B cell (primary cell): Measurements from ENCODE around the gene CDC25C. TPM values are rescaled to one million over a fixed set of nuclear protein-coding genes. Genes with fewer than 3 reads are reported as not detected.
A peak's percentile ranks its signal among the peaks of the same experiment; 100 is the strongest.

Experiments used
- ATAC-seq: fragments of 200-7000 bp; cut with Tn5 transposase; one replicate; pipeline ENCODE4 v1.10.0; 2021; ENCODE audit warnings: low read depth, mild to moderate bottlenecking, moderate number of reproducible peaks, moderate library complexity
- CTCF ChIA-PET: fragments of 350-600 bp; sonication (Branson Sonifier 250); formaldehyde crosslinking; loops from one replicate; lab custom pipeline; 2021; ENCODE audit warnings: antibody characterized with exemption, inconsistent platforms; lab: Charles Lee
- POLR2A ChIA-PET: fragments of 350-600 bp; sonication (Branson Sonifier 250); formaldehyde crosslinking; loops from one replicate; lab custom pipeline; 2021; ENCODE audit warnings: antibody characterized with exemption; lab: Charles Lee
- DNase-seq: peaks from one replicate; pipeline ENCODE4 v3.0.0; 2013
- H2AFZ ChIP-seq: 2 replicates; pipeline ENCODE4 v1.6.1; 2012; ENCODE audit warnings: mild to moderate bottlenecking, low read depth, low read length; ENCODE audit not compliant: insufficient read depth, poor library complexity, severe bottlenecking
- H3K27ac ChIP-seq, 2 donors: 1 replicate in 1 of 2; 2 replicates in 1 of 2; pipeline ENCODE4 v1.5.1; 2012 to 2013; ENCODE audit warnings: low read length in 2 of 2, mild to moderate bottlenecking in 2 of 2, moderate library complexity in 1 of 2
- H3K27me3 ChIP-seq, 4 experiments: fragments of 200-600 bp in 1 of 4; sonication (generic) in 1 of 4; replicated peaks in 1 of 4; 1 replicate in 2 of 4; 2 replicates in 2 of 4; pipeline versions ENCODE4 v1.6.1 to v1.7.0; 2013 to 2016; ENCODE audit warnings: low read length in 3 of 4, mild to moderate bottlenecking in 2 of 4, mixed read lengths in 1 of 4, moderate library complexity in 1 of 4; ENCODE audit not compliant: insufficient read depth in 4 of 4, control insufficient read depth in 3 of 4; ENCODE audit errors: control extremely low read depth in 1 of 4
- H3K36me3 ChIP-seq, 2 experiments: replicated peaks in 1 of 2; 1 replicate in 1 of 2; 2 replicates in 1 of 2; pipeline versions ENCODE4 v1.6.1 to v1.7.1; 2013; ENCODE audit warnings: low read length in 1 of 2; ENCODE audit not compliant: insufficient read depth in 2 of 2, control insufficient read depth in 1 of 2; ENCODE audit errors: control extremely low read depth in 1 of 2, extremely low read depth in 1 of 2
- H3K4me1 ChIP-seq, 2 donors: fragments of 200-600 bp in 1 of 2; sonication (generic) in 1 of 2; 1 replicate in 1 of 2; 2 replicates in 1 of 2; pipeline versions ENCODE4 v1.5.1 to v1.6.1; 2013 to 2017; ENCODE audit warnings: low read length in 2 of 2; ENCODE audit not compliant: control insufficient read depth in 2 of 2, insufficient read depth in 2 of 2
- H3K4me2 ChIP-seq: replicated peaks from 2 replicates; pipeline ENCODE3; 2012; ENCODE audit warnings: mild to moderate bottlenecking, low read depth, low read length; ENCODE audit not compliant: poor library complexity, severe bottlenecking
- H3K4me3 ChIP-seq, 5 experiments: fragments of 200-600 bp in 1 of 5; sonication (generic) in 1 of 5; 1 replicate in 3 of 5; 2 replicates in 2 of 5; pipeline versions ENCODE4 v1.5.1 to v1.7.0; 2011 to 2016; ENCODE audit warnings: low read length in 4 of 5, mild to moderate bottlenecking in 4 of 5, low read depth in 2 of 5, control low read depth in 1 of 5, moderate library complexity in 1 of 5; ENCODE audit not compliant: insufficient read depth in 1 of 5; ENCODE audit errors: control extremely low read depth in 1 of 5, extremely low read depth in 1 of 5
- H3K79me2 ChIP-seq: fragments of 200-600 bp; sonication (generic); one replicate; pipeline ENCODE4 v1.6.0; 2016; ENCODE audit warnings: low read length; ENCODE audit not compliant: control insufficient read depth, insufficient read depth
- H3K9ac ChIP-seq: fragments of 200-600 bp; sonication (generic); 2 replicates; pipeline ENCODE4 v1.6.1; 2017; ENCODE audit warnings: mild to moderate bottlenecking, low read length, moderate library complexity
- H3K9me3 ChIP-seq, 3 donors: one replicate each; pipeline versions ENCODE4 v1.6.1 to v1.7.1; 2013; ENCODE audit warnings: low read length in 2 of 3; ENCODE audit not compliant: control insufficient read depth in 2 of 3, insufficient read depth in 1 of 3; ENCODE audit errors: control extremely low read depth in 1 of 3
- H4K20me1 ChIP-seq: 2 replicates; pipeline ENCODE4 v1.6.0; 2012; ENCODE audit warnings: mild to moderate bottlenecking, low read length; ENCODE audit not compliant: insufficient read depth, control insufficient read depth, poor library complexity, severe bottlenecking
- H3K27ac Mint-ChIP-seq: one replicate; pipeline ENCODE4 v1.8.0; 2021; ENCODE audit warnings: mixed read lengths
- H3K27me3 Mint-ChIP-seq: one replicate; pipeline ENCODE4 v1.8.0; 2021; ENCODE audit warnings: mixed read lengths
- H3K4me1 Mint-ChIP-seq: one replicate; pipeline ENCODE4 v1.8.0; 2021; ENCODE audit warnings: mixed read lengths
- H3K4me3 Mint-ChIP-seq: one replicate; pipeline ENCODE4 v1.8.0; 2021; ENCODE audit warnings: mixed read lengths
- H3K9me3 Mint-ChIP-seq: one replicate; pipeline ENCODE4 v1.8.0; 2022; ENCODE audit warnings: mixed read lengths; ENCODE audit not compliant: insufficient read depth
- EZH2 ChIP-seq: IDR thresholded peaks from 2 replicates; pipeline ENCODE4 v1.6.1; 2012; ENCODE audit warnings: borderline replicate concordance, low read depth, mild to moderate bottlenecking, moderate library complexity, low read length; ENCODE audit not compliant: insufficient read depth, poor library complexity, severe bottlenecking
- WGBS: methylation state at CpG from one replicate; pipeline ENCODE4 v1.1.5; 2013; ENCODE audit warnings: missing lambda C conversion rate; ENCODE audit not compliant: insufficient coverage; 5-methylcytosine and 5-hydroxymethylcytosine counted together
- intact Hi-C: fragments of 100-400 bp; cut with micrococcal nuclease; formaldehyde crosslinking; loops from one replicate; pipeline ENCODE4 v1.10.0; 2022
- polyA plus RNA-seq: library from polyadenylated mRNA; depleted of rRNA; stranded (reverse); fragments of >200 nt; gene quantifications from 2 replicates; pipeline ENCODE4 v1.2.3, GENCODE V29; 2012
- total RNA-seq, 2 donors: library from RNA; stranded (reverse); fragments of 120-200 nt in 1 of 2; gene quantifications; 1 replicate in 1 of 2; 2 replicates in 1 of 2; pipeline versions ENCODE4 v1.2.3 to v1.2.4, GENCODE V29; 2013 to 2022
- TF ChIP-seq, protein P1 (sequence below): fragments of 200-600 bp; IDR thresholded peaks from one replicate; pipeline ENCODE4 v1.8.0; 2022; ENCODE audit warnings: antibody characterized with exemption, mild to moderate bottlenecking

CDC25C gene
- total and polyA plus RNA-seq, 2 donors (not counting 1 experiment from before 2014, with no cell fraction given): 0.03 TPM; not detected in 1

DNA sequence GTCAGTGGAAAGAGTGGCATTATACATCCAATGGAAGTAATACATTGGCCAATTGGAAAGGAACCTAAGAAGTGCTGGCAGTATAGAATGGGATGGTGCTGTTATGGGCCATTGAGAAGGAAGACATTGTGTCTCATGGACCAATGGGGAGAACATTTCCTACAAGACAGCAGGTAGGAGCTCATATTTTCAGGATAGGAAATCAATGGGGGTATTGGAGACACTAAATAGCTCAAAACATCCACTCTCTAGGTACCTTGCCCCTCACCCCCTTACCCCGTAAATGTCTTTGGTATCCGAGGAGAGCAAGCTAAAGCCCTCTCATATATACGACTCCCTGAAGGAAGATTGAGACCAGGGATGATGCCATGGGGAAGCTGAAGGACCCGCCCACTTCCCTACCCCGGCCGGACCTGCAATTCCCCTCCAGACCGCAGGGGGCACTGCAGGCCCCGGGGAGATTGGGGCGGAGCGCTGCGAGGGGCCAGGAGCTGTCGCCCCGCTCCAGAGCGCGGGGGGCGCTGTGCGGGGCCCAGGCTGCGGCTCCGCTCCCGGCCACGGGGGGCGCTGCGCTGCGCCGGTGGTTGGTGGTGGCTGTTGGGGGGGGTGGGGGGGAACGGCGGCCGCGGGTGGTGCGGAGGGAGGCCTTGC is 20.6 kb upstream of the CDC25C start, which contains the start of gene KDM3B:
KDM3B (plus strand) TSS at position 615 of the 651 bp plus-strand sequence. CDS start 111 bp downstream, outside the sequence.
- Histone ChIP-seq H2AFZ (peak within 1 kb of the TSS; percentile 74), H3K27me3 (no peaks in the 10 kb centered on the region), H3K36me3 (peaks cover 0 to 15% of the 10 kb centered on the region in 2 experiments), H3K27ac (peak within 1 kb of the TSS; percentile 97), H3K9ac (peak within 1 kb of the TSS; percentile 94), H3K9me3 (peaks cover 0 to 7% (median 4%) of the 10 kb centered on the region in 3 donors), H3K79me2 (peaks cover 54% of the 10 kb centered on the region), H3K4me1 (peaks cover 25 to 30% of the 10 kb centered on the region in 2 donors), H3K4me2 (peak within 1 kb of the TSS; percentile 73), H4K20me1 (peaks cover 30% of the 10 kb centered on the region), H3K4me3 (peak within 1 kb of the TSS; percentile 78 to 96 (median 89))
- H3K27ac Mint-ChIP-seq: peak within 1 kb of the TSS; percentile 96
- ChIA-PET POLR2A (interaction anchor here (0.6 to 4.9 kb wide), 7 partner anchors 14 to 599 kb away, joined by 3 to 107 read pairs (median 6); partner anchors contain the start of genes CDC25C, EGR1, ETF1 and FAM53C), CTCF (interaction anchor here (0.6 to 9.3 kb wide), 32 partner anchors 15 to 922 kb away, joined by 3 to 278 read pairs (median 4); partner anchors contain the start of genes BRD8, CDC23, CDC25C and CTNNA1)
- WGBS: 0% methylated on average over 17 of the region's 30 CpGs
- DNase-seq (peak; percentile 94), ATAC-seq (peak; percentile 86)
- intact Hi-C loops: loop anchor here (1.0 to 10.0 kb wide), 4 partner anchors 15 to 923 kb away; partner anchors contain the start of genes FAM13B and REEP2
- no peaks in the 10 kb centered on the region for H3K27me3 Mint-ChIP-seq
- H3K4me1 Mint-ChIP-seq: peaks cover 46% of the 10 kb centered on the region
- H3K9me3 Mint-ChIP-seq: no peaks in the 10 kb centered on the region
- peak within 1 kb of the TSS; percentile 95 for H3K4me3 Mint-ChIP-seq
- no peak for TF ChIP-seq EZH2
- TF ChIP-seq, protein P1, sequence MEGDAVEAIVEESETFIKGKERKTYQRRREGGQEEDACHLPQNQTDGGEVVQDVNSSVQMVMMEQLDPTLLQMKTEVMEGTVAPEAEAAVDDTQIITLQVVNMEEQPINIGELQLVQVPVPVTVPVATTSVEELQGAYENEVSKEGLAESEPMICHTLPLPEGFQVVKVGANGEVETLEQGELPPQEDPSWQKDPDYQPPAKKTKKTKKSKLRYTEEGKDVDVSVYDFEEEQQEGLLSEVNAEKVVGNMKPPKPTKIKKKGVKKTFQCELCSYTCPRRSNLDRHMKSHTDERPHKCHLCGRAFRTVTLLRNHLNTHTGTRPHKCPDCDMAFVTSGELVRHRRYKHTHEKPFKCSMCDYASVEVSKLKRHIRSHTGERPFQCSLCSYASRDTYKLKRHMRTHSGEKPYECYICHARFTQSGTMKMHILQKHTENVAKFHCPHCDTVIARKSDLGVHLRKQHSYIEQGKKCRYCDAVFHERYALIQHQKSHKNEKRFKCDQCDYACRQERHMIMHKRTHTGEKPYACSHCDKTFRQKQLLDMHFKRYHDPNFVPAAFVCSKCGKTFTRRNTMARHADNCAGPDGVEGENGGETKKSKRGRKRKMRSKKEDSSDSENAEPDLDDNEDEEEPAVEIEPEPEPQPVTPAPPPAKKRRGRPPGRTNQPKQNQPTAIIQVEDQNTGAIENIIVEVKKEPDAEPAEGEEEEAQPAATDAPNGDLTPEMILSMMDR: peak; percentile 90
